Activated naive CD4-positive, alpha-beta T cell treated with anti-CD3 and anti-CD28 coated beads, Interleukin-2, amount 50 U/mL, for 72 hours (primary cell): ENCODE measurements around the gene CDIP1. TPM values are rescaled to one million over a fixed set of nuclear protein-coding genes. Genes with fewer than 3 reads are reported as not detected.

Experiments
- ATAC-seq, 2 donors: fragments of 150-1000 bp; cut with Tn5 transposase; 2 replicates each; pipeline ENCODE4 v1.10.0; 2021; ENCODE audit warnings: mild to moderate bottlenecking in 2 of 2, moderate library complexity in 2 of 2
- DNase-seq, 2 donors: peaks; one replicate each; pipeline ENCODE4 v3.0.0; 2021 to 2022; ENCODE audit warnings: low spot score in 2 of 2
- H3K27ac Mint-ChIP-seq, 2 donors: one replicate each; pipeline ENCODE4 v1.8.0; 2022; ENCODE audit warnings: mild to moderate bottlenecking in 2 of 2, mixed read lengths in 2 of 2
- H3K36me3 Mint-ChIP-seq, 2 donors: one replicate each; pipeline ENCODE4 v1.8.0; 2022; ENCODE audit warnings: mixed read lengths in 2 of 2
- H3K9me3 Mint-ChIP-seq, 2 donors: one replicate each; pipeline ENCODE4 v1.8.0; 2022; ENCODE audit warnings: mixed read lengths in 2 of 2
- total RNA-seq, 2 donors: library from RNA; stranded (reverse); gene quantifications; one replicate each; pipeline ENCODE4 v1.2.3, GENCODE V29; 2022

Gene CDIP1
- total RNA-seq, 2 donors from 2014 or later = 27.5 to 32.9 TPM

- no peak for ATAC-seq
- no peaks in the 10 kb centered on the region for H3K9me3 Mint-ChIP-seq
- H3K27ac Mint-ChIP-seq = peak overlapping the region in 1 of 2 donors; percentile 74
- peaks cover 0 to 7% of the 10 kb centered on the region in 2 donors for H3K36me3 Mint-ChIP-seq
- DNase-seq = no peak
These were observed 29.8 kb downstream of the CDIP1 start for GRCh38 chr16:4508806-4509205.

- Mint-ChIP-seq H3K36me3 (peaks cover 0 to 7% of the 10 kb centered on the region in 2 donors), H3K9me3 (no peaks in the 10 kb centered on the region), H3K27ac (peak overlapping the region; percentile 87 to 96)
- ATAC-seq (no peak), DNase-seq (no peak)
These were observed 30.8 kb downstream of the CDIP1 start for GRCh38 chr16:4507588-4508345.

- peaks cover 0 to 7% of the 10 kb centered on the region in 2 donors for H3K36me3 Mint-ChIP-seq
- ATAC-seq (peak; percentile 66 to 74), DNase-seq (peak; percentile 57 to 61)
- no peaks in the 10 kb centered on the region for H3K9me3 Mint-ChIP-seq
- peak overlapping the region; percentile 87 to 91 for H3K27ac Mint-ChIP-seq
These were observed 32.1 kb downstream of the CDIP1 start for GRCh38 chr16:4506450-4506849.

GRCh38 chr16:4505356-4506147 lies 33.0 kb downstream of the CDIP1 start:
- Mint-ChIP-seq H3K9me3 (no peaks in the 10 kb centered on the region), H3K36me3 (peaks cover 0 to 7% of the 10 kb centered on the region in 2 donors), H3K27ac (peak overlapping the region; percentile 87 to 91)
- peak; percentile 60 to 63 for DNase-seq
- peak; percentile 83 to 90 for ATAC-seq

- H3K36me3 Mint-ChIP-seq = peaks cover 0 to 3% of the 10 kb centered on the region in 2 donors
- no peaks in the 10 kb centered on the region for H3K9me3 Mint-ChIP-seq
- ATAC-seq (no peak), DNase-seq (no peak)
- H3K27ac Mint-ChIP-seq = peak overlapping the region in 1 of 2 donors; percentile 85
These were observed 37.5 kb downstream of the CDIP1 start for GRCh38 chr16:4501071-4501478.

GRCh38 chr16:4500272-4500671 lies 38.3 kb downstream of the CDIP1 start:
- no peaks in the 10 kb centered on the region for H3K9me3 Mint-ChIP-seq
- ATAC-seq = peak; percentile 79 to 86
- H3K27ac Mint-ChIP-seq = peak overlapping the region in 1 of 2 donors; percentile 8
- no peaks in the 10 kb centered on the region for H3K36me3 Mint-ChIP-seq
- no peak for DNase-seq

- DNase-seq (no peak), ATAC-seq (no peak)
- no peaks in the 10 kb centered on the region for H3K9me3 Mint-ChIP-seq
- H3K27ac Mint-ChIP-seq = peak overlapping the region in 1 of 2 donors; percentile 13
- H3K36me3 Mint-ChIP-seq = no peaks in the 10 kb centered on the region
These were observed 39.4 kb downstream of the CDIP1 start for GRCh38 chr16:4499196-4499555.

GRCh38 chr16:4498546-4499195 lies 39.9 kb downstream of the CDIP1 start:
- Mint-ChIP-seq H3K36me3 (no peaks in the 10 kb centered on the region), H3K9me3 (no peaks in the 10 kb centered on the region), H3K27ac (peak overlapping the region; percentile 13 to 72)
- DNase-seq = no peak
- no peak for ATAC-seq

GRCh38 chr16:4496305-4496704 lies 42.3 kb downstream of the CDIP1 start:
- DNase-seq (no peak), ATAC-seq (peak; percentile 49 to 85)
- peak overlapping the region; percentile 58 to 75 for H3K27ac Mint-ChIP-seq

GRCh38 chr16:4495766-4496165 lies 42.8 kb downstream of the CDIP1 start:
- peaks cover 0 to 5% of the 10 kb centered on the region in 2 donors for H3K36me3 Mint-ChIP-seq
- DNase-seq (no peak), ATAC-seq (no peak)
- no peaks in the 10 kb centered on the region for H3K9me3 Mint-ChIP-seq
- H3K27ac Mint-ChIP-seq = peak overlapping the region; percentile 58 to 75

More at GRCh38 chr16:4496305-4496704, 42.3 kb downstream of the CDIP1 start:
- Mint-ChIP-seq H3K36me3 (peaks cover 0 to 5% of the 10 kb centered on the region in 2 donors), H3K9me3 (no peaks in the 10 kb centered on the region)

GRCh38 chr16:4494746-4495490 lies 43.7 kb downstream of the CDIP1 start:
- Mint-ChIP-seq H3K27ac (peak overlapping the region; percentile 74 to 75), H3K9me3 (no peaks in the 10 kb centered on the region), H3K36me3 (peaks cover 0 to 5% of the 10 kb centered on the region in 2 donors)
- DNase-seq = no peak
- ATAC-seq = no peak

- peaks cover 0 to 12% of the 10 kb centered on the region in 2 donors for H3K36me3 Mint-ChIP-seq
These were observed 46.7 kb downstream of the CDIP1 start for GRCh38 chr16:4491898-4492297.

GRCh38 chr16:4489030-4489429 lies 49.5 kb downstream of the CDIP1 start:
- ATAC-seq = peak in 1 of 2 donors; percentile 15
- no peak for DNase-seq
- H3K9me3 Mint-ChIP-seq = no peaks in the 10 kb centered on the region
- H3K36me3 Mint-ChIP-seq = peaks cover 10 to 28% of the 10 kb centered on the region in 2 donors
- peak overlapping the region; percentile 88 to 97 for H3K27ac Mint-ChIP-seq

More at GRCh38 chr16:4491898-4492297, 46.7 kb downstream of the CDIP1 start:
- DNase-seq = no peak
- H3K27ac Mint-ChIP-seq = peak overlapping the region in 1 of 2 donors; percentile 15
- ATAC-seq = no peak
- H3K9me3 Mint-ChIP-seq = no peaks in the 10 kb centered on the region

- peaks cover 10 to 27% of the 10 kb centered on the region in 2 donors for H3K36me3 Mint-ChIP-seq
- H3K27ac Mint-ChIP-seq = peak overlapping the region; percentile 88 to 97
These were observed 50.0 kb downstream of the CDIP1 start for GRCh38 chr16:4488499-4488967.

GRCh38 chr16:4487955-4488498 lies 50.5 kb downstream of the CDIP1 start:
- Mint-ChIP-seq H3K27ac (peak overlapping the region; percentile 88 to 97), H3K36me3 (peaks cover 10 to 23% of the 10 kb centered on the region in 2 donors), H3K9me3 (no peaks in the 10 kb centered on the region)
- ATAC-seq (peak; percentile 65), DNase-seq (no peak)

More at GRCh38 chr16:4488499-4488967, 50.0 kb downstream of the CDIP1 start:
- no peaks in the 10 kb centered on the region for H3K9me3 Mint-ChIP-seq
- ATAC-seq (peak; percentile 61 to 72), DNase-seq (no peak)
